IMR-90 (cell line): Measurements from ENCODE around the gene CA11. TPM values are rescaled to one million over a fixed set of nuclear protein-coding genes. Genes with fewer than 3 reads are reported as not detected.

Experiments
- ATAC-seq: fragments of 200-7000 bp; cut with Tn5 transposase; 2 replicates; pipeline ENCODE4 v1.9.1; 2020; ENCODE audit warnings: low read depth, mild to moderate bottlenecking, moderate library complexity
- BruUV-seq: library from RNA; stranded (reverse); fragments of 400-500 nt; replicated peaks from 2 replicates; lab custom pipeline; 2021; lab: Mats Ljungman, UMichigan
- CTCF ChIA-PET: fragments of 300-600 bp; formaldehyde crosslinking; extraction: SDS; loops from one replicate; lab custom pipeline; 2021; ENCODE audit warnings: antibody characterized with exemption; lab: Yijun Ruan, JAX
- POLR2A ChIA-PET: fragments of 300-600 bp; sonication (Branson Sonifier 250); formaldehyde crosslinking; loops from one replicate; lab custom pipeline; 2022; ENCODE audit warnings: antibody characterized with exemption; ENCODE audit not compliant: unreplicated experiment; lab: Charles Lee
- DNase-seq: peaks from one replicate; pipeline ENCODE4 v3.0.0; 2013
- H2AFZ ChIP-seq: replicated peaks from 2 replicates; pipeline ENCODE3; 2013; ENCODE audit warnings: low read length, mild to moderate bottlenecking; ENCODE audit not compliant: poor library complexity
- H2AK5ac ChIP-seq: 2 replicates; pipeline ENCODE4 v1.6.1; 2013; ENCODE audit warnings: low read depth, low read length, inconsistent platforms
- H2AK9ac ChIP-seq: replicated peaks from 2 replicates; pipeline ENCODE3; 2013; ENCODE audit warnings: mild to moderate bottlenecking, low read depth, low read length, moderate library complexity; ENCODE audit not compliant: poor library complexity
- H2BK120ac ChIP-seq: 2 replicates; pipeline ENCODE4 v1.6.1; 2013; ENCODE audit warnings: low read depth, low read length, inconsistent platforms
- H2BK15ac ChIP-seq: 3 replicates; pipeline ENCODE4 v1.6.1; 2013; ENCODE audit warnings: low read depth, low read length, inconsistent platforms
- H2BK20ac ChIP-seq: 2 replicates; pipeline ENCODE4 v1.6.1; 2013; ENCODE audit warnings: low read depth, mild to moderate bottlenecking, inconsistent platforms, low read length, moderate library complexity
- H2BK5ac ChIP-seq: 2 replicates; pipeline ENCODE4 v1.6.1; 2013; ENCODE audit warnings: mild to moderate bottlenecking, low read depth, low read length, inconsistent platforms; ENCODE audit not compliant: poor library complexity, severe bottlenecking
- H3K14ac ChIP-seq: replicated peaks from 2 replicates; pipeline ENCODE4 v1.6.1; 2013; ENCODE audit warnings: low read depth, low read length, inconsistent platforms
- H3K18ac ChIP-seq: 2 replicates; pipeline ENCODE4 v1.6.1; 2013; ENCODE audit warnings: low read depth, low read length, control low read depth
- H3K23ac ChIP-seq: 2 replicates; pipeline ENCODE4 v1.6.1; 2013; ENCODE audit warnings: low read depth, low read length, inconsistent platforms
- H3K27ac ChIP-seq: 2 replicates; pipeline ENCODE4 v1.5.1; 2013; ENCODE audit warnings: mild to moderate bottlenecking, control low read depth, low read length; ENCODE audit not compliant: insufficient read depth
- H3K27me3 ChIP-seq: 2 replicates; pipeline ENCODE4 v1.6.1; 2013; ENCODE audit warnings: low read length; ENCODE audit not compliant: control insufficient read depth, insufficient read depth
- H3K36me3 ChIP-seq: 2 replicates; pipeline ENCODE4 v1.6.1; 2013; ENCODE audit warnings: low read length, mixed read lengths; ENCODE audit not compliant: control insufficient read depth, insufficient read depth
- H3K4ac ChIP-seq: 2 replicates; pipeline ENCODE4 v1.6.1; 2013; ENCODE audit warnings: low read depth, low read length, inconsistent platforms
- H3K4me1 ChIP-seq: 2 replicates; pipeline ENCODE4 v1.6.1; 2013; ENCODE audit warnings: low read length, mixed read lengths; ENCODE audit not compliant: control insufficient read depth, insufficient read depth
- H3K4me2 ChIP-seq: 2 replicates; pipeline ENCODE4 v1.6.1; 2013; ENCODE audit warnings: low read depth, mild to moderate bottlenecking, control low read depth, low read length, moderate library complexity
- H3K4me3 ChIP-seq: 2 replicates; pipeline ENCODE4 v1.5.1; 2013; ENCODE audit warnings: low read depth, mild to moderate bottlenecking, control low read depth, low read length, moderate library complexity; ENCODE audit not compliant: insufficient read depth
- H3K56ac ChIP-seq: 2 replicates; pipeline ENCODE4 v1.6.1; 2013; ENCODE audit warnings: low read length, inconsistent platforms; ENCODE audit not compliant: insufficient read depth; ENCODE audit errors: extremely low read depth
- H3K79me1 ChIP-seq, 2 experiments: 2 replicates each; pipeline ENCODE4 v1.6.1; 2013; ENCODE audit warnings: low read length in 2 of 2, inconsistent platforms in 1 of 2, low read depth in 1 of 2
- H3K9ac ChIP-seq: 2 replicates; pipeline ENCODE4 v1.6.1; 2013; ENCODE audit warnings: low read depth, low read length, control low read depth
- H3K9me1 ChIP-seq: 2 replicates; pipeline ENCODE4 v1.6.1; 2013; ENCODE audit warnings: low read length, inconsistent platforms; ENCODE audit not compliant: insufficient read depth
- H3K9me3 ChIP-seq: 2 replicates; pipeline ENCODE4 v1.6.1; 2013; ENCODE audit warnings: low read length; ENCODE audit not compliant: control insufficient read depth, insufficient read depth
- H4K20me1 ChIP-seq: 2 replicates; pipeline ENCODE4 v1.6.1; 2013; ENCODE audit warnings: low read length, inconsistent platforms; ENCODE audit not compliant: insufficient read depth
- H4K5ac ChIP-seq: 2 replicates; pipeline ENCODE4 v1.6.1; 2013; ENCODE audit warnings: mild to moderate bottlenecking, low read depth, low read length, control low read depth
- H4K8ac ChIP-seq, 2 experiments: 2 replicates each; pipeline ENCODE4 v1.6.1; 2013; ENCODE audit warnings: low read depth in 2 of 2, low read length in 2 of 2, control low read depth in 1 of 2, inconsistent platforms in 1 of 2
- H4K91ac ChIP-seq: 2 replicates; pipeline ENCODE4 v1.6.1; 2013; ENCODE audit warnings: low read depth, low read length, inconsistent platforms; ENCODE audit not compliant: insufficient read depth
- CEBPB ChIP-seq: IDR thresholded peaks from 2 replicates; pipeline ENCODE4 v1.6.1; 2012; ENCODE audit warnings: low read depth, low read length, improper control_type of control experiment
- FOS ChIP-seq: fragments of 150-350 bp; IDR thresholded peaks from 2 replicates; pipeline ENCODE4 v1.6.1; 2016; ENCODE audit warnings: low read depth, low read length
- MAZ ChIP-seq: IDR thresholded peaks from 2 replicates; pipeline ENCODE4 v1.6.1; 2012; ENCODE audit warnings: low read depth, mild to moderate bottlenecking, low read length, improper control_type of control experiment, moderate library complexity, borderline replicate concordance
- NFE2L2 ChIP-seq: fragments of 150-350 bp; IDR thresholded peaks from 2 replicates; pipeline ENCODE4 v1.6.1; 2016; ENCODE audit warnings: low read depth, mild to moderate bottlenecking, low read length
- RCOR1 ChIP-seq: IDR thresholded peaks from 2 replicates; pipeline ENCODE4 v1.6.1; 2012; ENCODE audit warnings: mild to moderate bottlenecking, low read length, improper control_type of control experiment; ENCODE audit not compliant: insufficient replicate concordance
- RFX5 ChIP-seq: IDR thresholded peaks from 2 replicates; pipeline ENCODE4 v1.8.0; 2012; ENCODE audit warnings: low read depth, mild to moderate bottlenecking, low read length, moderate library complexity
- SMC3 ChIP-seq: fragments of 150-350 bp; IDR thresholded peaks from 2 replicates; pipeline ENCODE4 v1.6.1; 2016; ENCODE audit warnings: low read depth, mild to moderate bottlenecking, antibody characterized with exemption, low read length, moderate library complexity
- WGBS, 2 experiments: methylation state at CpG; one replicate each; pipeline versions ENCODE4 v1.1.5 to v1.1.7; 2013; ENCODE audit warnings: missing lambda C conversion rate in 2 of 2; ENCODE audit not compliant: insufficient read length in 1 of 2; ENCODE audit errors: extremely low coverage in 2 of 2; 5-methylcytosine and 5-hydroxymethylcytosine counted together
- dilution Hi-C: fragments of 300-500 bp; cut with HindIII; formaldehyde crosslinking; loops from one replicate; pipeline ENCODE4 v1.14.3; 2018; ENCODE audit warnings: low sequenced_read_pairs; ENCODE audit not compliant: unreplicated experiment
- in situ Hi-C: fragments of 300-500 bp; cut with MboI; formaldehyde crosslinking; loops from 3 replicates; pipeline ENCODE4 v1.14.3; 2019; ENCODE audit warnings: low sequenced_read_pairs, inconsistent platforms, mixed read lengths
- intact Hi-C: fragments of 100-400 bp; cut with micrococcal nuclease; formaldehyde crosslinking; loops from 2 replicates; pipeline ENCODE4 v1.10.0; 2022
- polyA plus RNA-seq, 3 experiments: library from polyadenylated mRNA; depleted of rRNA; stranded (reverse); fragments of >200 nt; gene quantifications; 2 replicates each; pipeline ENCODE4 v1.2.3, GENCODE V29; 2012; ENCODE audit warnings: low replicate concordance in 1 of 3
- total RNA-seq: library from RNA; depleted of rRNA; stranded (reverse); fragments of >200 nt; gene quantifications from 2 replicates; pipeline ENCODE4 v1.2.3, GENCODE V29; 2012
- TF ChIP-seq, protein P1 (sequence below): conservative IDR thresholded peaks from 2 replicates; pipeline ENCODE4 v1.5.1; 2012; ENCODE audit warnings: mild to moderate bottlenecking, low read depth, low read length, improper control_type of control experiment
- TF ChIP-seq, protein P2 (sequence below): fragments of 150-350 bp; IDR thresholded peaks from 2 replicates; pipeline ENCODE4 v1.6.1; 2016; ENCODE audit warnings: low read depth, mild to moderate bottlenecking, low read length, moderate library complexity, borderline replicate concordance

Gene CA11
- total and polyA plus RNA-seq, 2 of the 4 experiments (the other 2 are of a cell fraction), result 1.3 to 2.9 TPM

DNA sequence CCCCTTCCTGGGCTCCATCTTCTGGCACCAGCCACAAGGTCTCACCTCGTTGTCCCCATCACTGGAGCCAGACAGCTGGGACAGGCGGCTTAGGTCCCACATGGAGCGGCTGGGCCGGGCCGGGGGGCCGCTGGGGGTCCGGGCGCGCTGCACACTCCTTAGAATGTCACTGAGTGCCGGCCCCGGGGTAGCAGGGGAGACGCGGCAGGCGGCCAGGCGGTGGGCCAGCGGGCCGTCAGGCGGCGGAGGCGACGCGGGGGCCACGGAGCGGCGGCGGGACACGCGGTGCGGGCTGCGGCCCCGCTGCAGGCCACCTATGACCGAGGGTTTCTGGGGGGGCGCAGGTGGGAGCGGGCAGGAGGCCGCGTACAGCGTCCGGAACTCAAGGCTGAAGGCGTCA, 42.5 kb downstream of the CA11 start:
- H3K9ac ChIP-seq, result no peak overlapping the region
- H3K9me3 ChIP-seq, result no peaks in the 10 kb centered on the region
- no peak overlapping the region for H3K56ac ChIP-seq
- no peak overlapping the region for H3K18ac ChIP-seq
- intact Hi-C loops (no loop called here), dilution Hi-C loops (no loop called here), in situ Hi-C loops (no loop called here)
- H2BK120ac ChIP-seq, result no peak overlapping the region
- no peak overlapping the region for H3K4me2 ChIP-seq
- CTCF ChIA-PET, result interaction anchor here (0.6 kb wide), 1 partner anchor 93 kb away, joined by 3 read pairs; no protein-coding TSS in a partner anchor
- H2AK9ac ChIP-seq, result no peak overlapping the region
- TF ChIP-seq MAZ (no peak), CEBPB (no peak), FOS (no peak), RCOR1 (no peak), RFX5 (no peak), NFE2L2 (no peak), SMC3 (no peak)
- TF ChIP-seq, protein P1, sequence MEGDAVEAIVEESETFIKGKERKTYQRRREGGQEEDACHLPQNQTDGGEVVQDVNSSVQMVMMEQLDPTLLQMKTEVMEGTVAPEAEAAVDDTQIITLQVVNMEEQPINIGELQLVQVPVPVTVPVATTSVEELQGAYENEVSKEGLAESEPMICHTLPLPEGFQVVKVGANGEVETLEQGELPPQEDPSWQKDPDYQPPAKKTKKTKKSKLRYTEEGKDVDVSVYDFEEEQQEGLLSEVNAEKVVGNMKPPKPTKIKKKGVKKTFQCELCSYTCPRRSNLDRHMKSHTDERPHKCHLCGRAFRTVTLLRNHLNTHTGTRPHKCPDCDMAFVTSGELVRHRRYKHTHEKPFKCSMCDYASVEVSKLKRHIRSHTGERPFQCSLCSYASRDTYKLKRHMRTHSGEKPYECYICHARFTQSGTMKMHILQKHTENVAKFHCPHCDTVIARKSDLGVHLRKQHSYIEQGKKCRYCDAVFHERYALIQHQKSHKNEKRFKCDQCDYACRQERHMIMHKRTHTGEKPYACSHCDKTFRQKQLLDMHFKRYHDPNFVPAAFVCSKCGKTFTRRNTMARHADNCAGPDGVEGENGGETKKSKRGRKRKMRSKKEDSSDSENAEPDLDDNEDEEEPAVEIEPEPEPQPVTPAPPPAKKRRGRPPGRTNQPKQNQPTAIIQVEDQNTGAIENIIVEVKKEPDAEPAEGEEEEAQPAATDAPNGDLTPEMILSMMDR, result no peak
- TF ChIP-seq, protein P2, sequence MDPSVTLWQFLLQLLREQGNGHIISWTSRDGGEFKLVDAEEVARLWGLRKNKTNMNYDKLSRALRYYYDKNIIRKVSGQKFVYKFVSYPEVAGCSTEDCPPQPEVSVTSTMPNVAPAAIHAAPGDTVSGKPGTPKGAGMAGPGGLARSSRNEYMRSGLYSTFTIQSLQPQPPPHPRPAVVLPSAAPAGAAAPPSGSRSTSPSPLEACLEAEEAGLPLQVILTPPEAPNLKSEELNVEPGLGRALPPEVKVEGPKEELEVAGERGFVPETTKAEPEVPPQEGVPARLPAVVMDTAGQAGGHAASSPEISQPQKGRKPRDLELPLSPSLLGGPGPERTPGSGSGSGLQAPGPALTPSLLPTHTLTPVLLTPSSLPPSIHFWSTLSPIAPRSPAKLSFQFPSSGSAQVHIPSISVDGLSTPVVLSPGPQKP, result no peak
- no peak overlapping the region for H2BK5ac ChIP-seq
- no peaks in the 10 kb centered on the region for H3K36me3 ChIP-seq
- H4K8ac ChIP-seq, result no peak overlapping the region
- H2AFZ ChIP-seq, result no peak overlapping the region
- H4K91ac ChIP-seq, result no peak overlapping the region
- H4K5ac ChIP-seq, result no peak overlapping the region
- no peak overlapping the region for H3K23ac ChIP-seq
- H3K79me1 ChIP-seq, result no peaks in the 10 kb centered on the region
- 90% methylated on average over 23 of the region's 39 CpGs; no CpG with 5 or more reads in 1 of the 2 experiments for WGBS, 2 experiments
- no peaks in the 10 kb centered on the region for H4K20me1 ChIP-seq
- BruUV-seq, result no TSS peak
- no peak overlapping the region for H2AK5ac ChIP-seq
- H3K4me1 ChIP-seq, result no peaks in the 10 kb centered on the region
- ATAC-seq, result no peak
- no peak overlapping the region for H3K4ac ChIP-seq
- DNase-seq, result no peak
- H3K9me1 ChIP-seq, result no peaks in the 10 kb centered on the region
- H2BK15ac ChIP-seq, result no peak overlapping the region
- no peak overlapping the region for H3K27ac ChIP-seq
- POLR2A ChIA-PET, result no interaction called here
- H2BK20ac ChIP-seq, result no peak overlapping the region
- no peak overlapping the region for H3K4me3 ChIP-seq
- no peak overlapping the region for H3K14ac ChIP-seq
- peaks cover 11% of the 10 kb centered on the region for H3K27me3 ChIP-seq
